Calu3 (cell line): ENCODE results near the gene NECAB2. TPM values are rescaled to one million over a fixed set of nuclear protein-coding genes. Genes with fewer than 3 reads are reported as not detected.

Source experiments
- Bru-seq: library from RNA; stranded (reverse); fragments of 400-500 nt; gene quantifications from one replicate; lab custom pipeline; 2021; lab: Mats Ljungman, UMichigan
- BruChase-seq, 2 experiments: library from RNA; stranded (reverse); fragments of 400-500 nt; gene quantifications; one replicate each; lab custom pipeline; 2021; lab: Mats Ljungman, UMichigan
- BruUV-seq: library from RNA; stranded (reverse); fragments of 400-500 nt; replicated peaks from 2 replicates; lab custom pipeline; 2021; lab: Mats Ljungman, UMichigan
- CTCF ChIA-PET: fragments of 300-600 bp; sonication (Branson Sonifier 250); formaldehyde crosslinking; loops from one replicate; lab custom pipeline; 2022; ENCODE audit warnings: antibody characterized with exemption; lab: Charles Lee
- DNase-seq: peaks from one replicate; pipeline ENCODE4 v3.0.0; 2022
- H3K27ac Mint-ChIP-seq: one replicate; pipeline ENCODE4 v1.8.0; 2022; ENCODE audit warnings: mixed read lengths; ENCODE audit not compliant: unreplicated experiment
- H3K27me3 Mint-ChIP-seq: one replicate; pipeline ENCODE4 v1.8.0; 2022; ENCODE audit warnings: mixed read lengths; ENCODE audit not compliant: unreplicated experiment
- H3K36me3 Mint-ChIP-seq: one replicate; pipeline ENCODE4 v1.8.0; 2022; ENCODE audit warnings: mild to moderate bottlenecking, moderate library complexity, mixed read lengths; ENCODE audit not compliant: insufficient read depth, unreplicated experiment
- H3K4me1 Mint-ChIP-seq: one replicate; pipeline ENCODE4 v1.8.0; 2022; ENCODE audit warnings: mild to moderate bottlenecking, low read depth, mixed read lengths; ENCODE audit not compliant: unreplicated experiment
- H3K4me3 Mint-ChIP-seq: one replicate; pipeline ENCODE4 v1.8.0; 2022; ENCODE audit warnings: mild to moderate bottlenecking, low read depth, moderate library complexity, mixed read lengths; ENCODE audit not compliant: unreplicated experiment
- H3K9me3 Mint-ChIP-seq: one replicate; pipeline ENCODE4 v1.8.0; 2022; ENCODE audit warnings: low read depth, mixed read lengths; ENCODE audit not compliant: unreplicated experiment
- intact Hi-C: fragments of 100-400 bp; cut with micrococcal nuclease; formaldehyde crosslinking; loops from one replicate; pipeline ENCODE4 v1.10.0; 2022; ENCODE audit not compliant: unreplicated experiment
- long read RNA-seq: library from polyadenylated mRNA; stranded (forward); transcript quantifications from one replicate; pipeline ENCODE4 v2.0.0, GENCODE V29; 2022
- total RNA-seq: library from RNA; stranded (reverse); gene quantifications from 2 replicates; pipeline ENCODE4 v1.2.3, GENCODE V29; 2022
- TF ChIP-seq, protein P1 (sequence below): fragments of 200-600 bp; IDR thresholded peaks from one replicate; pipeline ENCODE4 v1.8.0; 2022; ENCODE audit warnings: antibody characterized with exemption; ENCODE audit not compliant: unreplicated experiment

The NECAB2 gene
- total RNA-seq (0.28 and 1.2 TPM in 2 replicates), Bru-seq, nascent RNA (percentile 14 among the genes with signal in this experiment), BruChase-seq, experiment 1, labeled RNA remaining after a 6-hour chase (percentile 15 among the genes with signal in this experiment), BruChase-seq, experiment 2, labeled RNA remaining after a 2-hour chase (percentile 16 among the genes with signal in this experiment)
- long read RNA-seq, result 0 reads

GRCh38 chr16:83967838-83968305, at the start of gene NECAB2:
NECAB2 (plus strand) TSS chr16:83968244; CDS start chr16:83968649, 405 bp downstream.
- Mint-ChIP-seq H3K27ac (peak within 1 kb of the TSS; percentile 52), H3K4me1 (no peaks in the 10 kb centered on the region), H3K4me3 (peak within 1 kb of the TSS; percentile 61), H3K27me3 (peaks cover 49% of the 10 kb centered on the region), H3K9me3 (no peaks in the 10 kb centered on the region), H3K36me3 (peaks cover 26% of the 10 kb centered on the region)
- TF ChIP-seq, protein P1, sequence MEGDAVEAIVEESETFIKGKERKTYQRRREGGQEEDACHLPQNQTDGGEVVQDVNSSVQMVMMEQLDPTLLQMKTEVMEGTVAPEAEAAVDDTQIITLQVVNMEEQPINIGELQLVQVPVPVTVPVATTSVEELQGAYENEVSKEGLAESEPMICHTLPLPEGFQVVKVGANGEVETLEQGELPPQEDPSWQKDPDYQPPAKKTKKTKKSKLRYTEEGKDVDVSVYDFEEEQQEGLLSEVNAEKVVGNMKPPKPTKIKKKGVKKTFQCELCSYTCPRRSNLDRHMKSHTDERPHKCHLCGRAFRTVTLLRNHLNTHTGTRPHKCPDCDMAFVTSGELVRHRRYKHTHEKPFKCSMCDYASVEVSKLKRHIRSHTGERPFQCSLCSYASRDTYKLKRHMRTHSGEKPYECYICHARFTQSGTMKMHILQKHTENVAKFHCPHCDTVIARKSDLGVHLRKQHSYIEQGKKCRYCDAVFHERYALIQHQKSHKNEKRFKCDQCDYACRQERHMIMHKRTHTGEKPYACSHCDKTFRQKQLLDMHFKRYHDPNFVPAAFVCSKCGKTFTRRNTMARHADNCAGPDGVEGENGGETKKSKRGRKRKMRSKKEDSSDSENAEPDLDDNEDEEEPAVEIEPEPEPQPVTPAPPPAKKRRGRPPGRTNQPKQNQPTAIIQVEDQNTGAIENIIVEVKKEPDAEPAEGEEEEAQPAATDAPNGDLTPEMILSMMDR, result peak; percentile 90
- BruUV-seq, result no TSS peak
- DNase-seq, result peak; percentile 72
- intact Hi-C loops, result no loop called here
- CTCF ChIA-PET, result no interaction called here

GRCh38 chr16:83920894-83921491, 47.1 kb upstream of the NECAB2 start:
- CTCF ChIA-PET, result no interaction called here
- intact Hi-C loops, result no loop called here
- H3K36me3 Mint-ChIP-seq, result peaks cover 12% of the 10 kb centered on the region
- TF ChIP-seq, protein P1, result no peak
- no peak overlapping the region for H3K27ac Mint-ChIP-seq
- no peaks in the 10 kb centered on the region for H3K27me3 Mint-ChIP-seq
- H3K4me3 Mint-ChIP-seq, result no peak overlapping the region
- BruUV-seq, result no TSS peak
- no peaks in the 10 kb centered on the region for H3K4me1 Mint-ChIP-seq
- DNase-seq, result no peak
- peaks cover 12% of the 10 kb centered on the region for H3K9me3 Mint-ChIP-seq

- CTCF ChIA-PET, result no interaction called here
- DNase-seq, result no peak
- intact Hi-C loops, result no loop called here
- Mint-ChIP-seq H3K9me3 (peaks cover 7% of the 10 kb centered on the region), H3K36me3 (peaks cover 20% of the 10 kb centered on the region), H3K4me1 (peaks cover 12% of the 10 kb centered on the region), H3K27ac (no peak overlapping the region), H3K27me3 (no peaks in the 10 kb centered on the region), H3K4me3 (no peak overlapping the region)
- TF ChIP-seq, protein P1, result no peak
- BruUV-seq, result no TSS peak
Observed at GRCh38 chr16:83923581-83924365, 44.3 kb upstream of the NECAB2 start.

GRCh38 chr16:83924686-83925085, 43.4 kb upstream of the NECAB2 start:
- H3K27me3 Mint-ChIP-seq, result no peaks in the 10 kb centered on the region
- no peak overlapping the region for H3K27ac Mint-ChIP-seq
- DNase-seq, result no peak
- H3K36me3 Mint-ChIP-seq, result peaks cover 14% of the 10 kb centered on the region
- TF ChIP-seq, protein P1, result no peak
- intact Hi-C loops, result no loop called here
- H3K9me3 Mint-ChIP-seq, result no peaks in the 10 kb centered on the region
- CTCF ChIA-PET, result no interaction called here
- H3K4me1 Mint-ChIP-seq, result peaks cover 12% of the 10 kb centered on the region
- no TSS peak for BruUV-seq
- no peak overlapping the region for H3K4me3 Mint-ChIP-seq
